ENCODE results near the gene P2RX3. TPM values are rescaled to one million over a fixed set of nuclear protein-coding genes. Genes with fewer than 3 reads are reported as not detected.

P2RX3 gene
- total RNA-seq (2014; rRNA removed; shearing (Covaris generic)) (not detected in 2 replicates), total RNA-seq (2022) (not detected in 2 replicates), Bru-seq, nascent RNA (percentile 4 among the genes with signal in this experiment), BruChase-seq, experiment 1, labeled RNA remaining after a 6-hour chase (percentile 5 among the genes with signal in this experiment), BruChase-seq, experiment 2, labeled RNA remaining after a 2-hour chase (percentile 7 among the genes with signal in this experiment)
- long read RNA-seq, partial matches to known transcripts, result 0 of 1 reads
- long read RNA-seq, other reads (novel, unspliced or antisense), result 1 of 1 reads

DNA sequence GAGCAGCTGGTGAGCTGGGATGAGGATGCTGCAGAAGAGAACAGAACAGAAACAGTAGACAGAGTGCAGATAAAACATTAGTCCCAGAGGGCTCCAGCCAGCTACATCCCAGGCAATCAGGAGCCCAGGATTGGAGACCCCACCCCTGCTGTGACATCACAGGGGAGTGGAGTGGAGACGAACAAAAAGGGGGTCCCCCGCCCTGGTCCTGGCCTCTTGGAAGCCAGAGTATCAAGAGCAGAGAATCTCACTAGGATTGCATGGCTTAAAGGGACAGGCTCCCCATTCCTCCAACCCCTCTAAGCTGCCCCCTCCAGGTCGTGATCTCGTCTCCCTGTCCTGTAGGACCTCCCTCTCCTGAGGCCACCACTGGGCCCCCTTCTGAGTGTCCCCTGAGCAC, at the start of gene P2RX3:
Gene P2RX3 (plus strand): TSS at position 211 of the 400 bp plus-strand sequence. CDS start 199 bp downstream, outside the sequence.
- Histone ChIP-seq H3K4me2 (ENCODE audit: low read length) (no peak within 1 kb of the TSS), H3K36me3 (ENCODE audit: insufficient read depth, low read length) (peaks cover 14% of the 10 kb centered on the region), H4K20me1 (ENCODE audit: insufficient read depth, low read length) (no peaks in the 10 kb centered on the region; the same call in 1 of the 2 replicates), H3K9me3 (ENCODE audit: low read length) (no peaks in the 10 kb centered on the region), H3K9me2 (ENCODE audit: insufficient read depth, low read length) (no peaks in the 10 kb centered on the region), H3K4me3 (ENCODE audit: low read depth, low read length, poor library complexity, severe bottlenecking) (no peak within 1 kb of the TSS), H2AFZ (ENCODE audit: low read length) (no peak within 1 kb of the TSS), H3K27ac (ENCODE audit: low read depth, low read length, poor library complexity, severe bottlenecking) (no peak within 1 kb of the TSS), H3K79me2 (ENCODE audit: insufficient read depth, low read depth, low read length) (peaks cover 28% of the 10 kb centered on the region), H3K4me1 (ENCODE audit: insufficient read depth, low read length, poor library complexity, severe bottlenecking) (peaks cover 25% of the 10 kb centered on the region)
- BruUV-seq (replicated peaks), result no TSS peak
- ChIA-PET POLR2A (no interaction called here), CTCF (ENCODE audit: unreplicated experiment) (interaction anchor here (0.6 kb wide), 1 partner anchor 60 kb away, joined by 3 read pairs; no protein-coding TSS in a partner anchor)
- intact Hi-C loops (cut with micrococcal nuclease; ENCODE audit: unreplicated experiment), result loop anchor here (5.0 kb wide), 2 partner anchors 309 to 404 kb away; partner anchors contain the start of genes SELENOH and YPEL4
- DNase-seq (ENCODE audit: low spot score), result no peak
- TF ChIP-seq, protein P1, sequence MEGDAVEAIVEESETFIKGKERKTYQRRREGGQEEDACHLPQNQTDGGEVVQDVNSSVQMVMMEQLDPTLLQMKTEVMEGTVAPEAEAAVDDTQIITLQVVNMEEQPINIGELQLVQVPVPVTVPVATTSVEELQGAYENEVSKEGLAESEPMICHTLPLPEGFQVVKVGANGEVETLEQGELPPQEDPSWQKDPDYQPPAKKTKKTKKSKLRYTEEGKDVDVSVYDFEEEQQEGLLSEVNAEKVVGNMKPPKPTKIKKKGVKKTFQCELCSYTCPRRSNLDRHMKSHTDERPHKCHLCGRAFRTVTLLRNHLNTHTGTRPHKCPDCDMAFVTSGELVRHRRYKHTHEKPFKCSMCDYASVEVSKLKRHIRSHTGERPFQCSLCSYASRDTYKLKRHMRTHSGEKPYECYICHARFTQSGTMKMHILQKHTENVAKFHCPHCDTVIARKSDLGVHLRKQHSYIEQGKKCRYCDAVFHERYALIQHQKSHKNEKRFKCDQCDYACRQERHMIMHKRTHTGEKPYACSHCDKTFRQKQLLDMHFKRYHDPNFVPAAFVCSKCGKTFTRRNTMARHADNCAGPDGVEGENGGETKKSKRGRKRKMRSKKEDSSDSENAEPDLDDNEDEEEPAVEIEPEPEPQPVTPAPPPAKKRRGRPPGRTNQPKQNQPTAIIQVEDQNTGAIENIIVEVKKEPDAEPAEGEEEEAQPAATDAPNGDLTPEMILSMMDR (conservative IDR thresholded peaks at IDR 0.05; ENCODE audit: low read length), result no peak
- TF ChIP-seq EZH2phosphoT487 (IDR thresholded peaks at IDR 0.05; ENCODE audit: borderline replicate concordance, low read depth, low read length), result no peak

DNA sequence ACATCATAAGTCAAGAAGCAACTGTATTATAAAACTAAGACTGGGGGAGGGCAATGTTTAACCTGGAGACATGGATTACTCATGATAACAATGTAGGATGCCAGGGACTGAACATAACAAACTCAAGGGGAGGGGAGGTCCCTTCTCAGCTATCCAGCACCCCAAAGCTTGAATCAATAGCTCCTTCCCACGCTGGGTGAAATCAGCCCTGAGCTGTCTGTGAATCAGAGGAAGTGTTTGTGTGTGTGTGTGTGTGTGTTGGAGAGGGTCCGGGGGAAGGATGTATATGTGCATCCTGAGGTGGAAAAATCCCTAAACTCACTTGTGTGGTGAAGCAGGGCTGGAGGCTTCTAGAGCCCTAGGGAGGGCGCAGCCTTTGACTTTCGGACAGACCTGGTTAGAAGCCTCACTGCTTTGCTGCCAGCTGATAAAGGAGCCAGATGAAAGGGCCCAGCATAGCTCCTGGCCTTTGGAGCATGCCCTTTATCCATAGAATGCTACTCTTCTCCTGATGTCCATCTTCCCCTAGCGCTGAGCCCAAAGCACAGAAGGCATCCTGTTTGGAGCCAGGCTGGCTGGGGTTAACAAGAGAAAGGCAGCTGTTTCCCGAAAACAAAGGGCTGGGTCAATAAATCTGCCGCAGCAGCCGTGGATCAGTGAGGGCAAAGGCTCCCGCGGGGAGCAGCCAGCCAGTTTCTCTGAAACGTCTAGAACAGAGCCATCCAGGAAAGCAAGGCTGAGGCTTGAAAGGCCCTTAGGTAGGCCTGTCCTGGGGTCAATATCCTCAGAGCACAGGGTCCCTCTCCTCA, 49.2 kb upstream of the P2RX3 start:
- H3K9me2 ChIP-seq (ENCODE audit: insufficient read depth, low read length), result no peaks in the 10 kb centered on the region
- CTCF ChIA-PET (ENCODE audit: unreplicated experiment), result interaction anchor here (0.6 kb wide), 1 partner anchor 845 kb away, joined by 3 read pairs; no protein-coding TSS in a partner anchor
- no TSS peak for BruUV-seq (replicated peaks)
- POLR2A ChIA-PET, result no interaction called here
- H3K36me3 ChIP-seq (ENCODE audit: insufficient read depth, low read length), result no peaks in the 10 kb centered on the region
- H3K4me1 ChIP-seq (ENCODE audit: insufficient read depth, low read length, poor library complexity, severe bottlenecking), result no peaks in the 10 kb centered on the region
- no peaks in the 10 kb centered on the region for H3K9me3 ChIP-seq (ENCODE audit: low read length)
- H2AFZ ChIP-seq (ENCODE audit: low read length), result no peak overlapping the region
- intact Hi-C loops (cut with micrococcal nuclease; ENCODE audit: unreplicated experiment), result no loop called here
- no peak for TF ChIP-seq EZH2phosphoT487 (IDR thresholded peaks at IDR 0.05; ENCODE audit: borderline replicate concordance, low read depth, low read length)
- TF ChIP-seq, protein P1 (conservative IDR thresholded peaks at IDR 0.05; ENCODE audit: low read length), result no peak
- no peak overlapping the region for H3K4me3 ChIP-seq (ENCODE audit: low read depth, low read length, poor library complexity, severe bottlenecking)
- DNase-seq (ENCODE audit: low spot score), result no peak
- no peaks in the 10 kb centered on the region for H3K79me2 ChIP-seq (ENCODE audit: insufficient read depth, low read depth, low read length)
- no peaks in the 10 kb centered on the region for H4K20me1 ChIP-seq (ENCODE audit: insufficient read depth, low read length)
- no peak overlapping the region for H3K27ac ChIP-seq (ENCODE audit: low read depth, low read length, poor library complexity, severe bottlenecking)
- no peak overlapping the region for H3K4me2 ChIP-seq (ENCODE audit: low read length)
